HepG2 (cell line): ENCODE measurements around the gene GDAP2. TPM values are rescaled to one million over a fixed set of nuclear protein-coding genes. Genes with fewer than 3 reads are reported as not detected.

Experiments used
- BHLHE40 ChIP-seq: IDR thresholded peaks from 2 replicates; pipeline ENCODE4 v1.6.1; 2011; ENCODE audit warnings: low read length, improper control_type of control experiment
- CBX5 ChIP-seq: sonication (generic); formaldehyde crosslinking; IDR thresholded peaks from 2 replicates; pipeline ENCODE4 v1.4.0; 2020; ENCODE audit warnings: missing genetic modification reagents, borderline replicate concordance
- ELF4 ChIP-seq: sonication (generic); formaldehyde crosslinking; IDR thresholded peaks from 2 replicates; pipeline ENCODE4 v1.5.0; 2020; ENCODE audit warnings: missing genetic modification reagents, mild to moderate bottlenecking, moderate library complexity, borderline replicate concordance
- HMGA1 ChIP-seq: sonication (generic); formaldehyde crosslinking; conservative IDR thresholded peaks from 2 replicates; pipeline ENCODE4 v1.4.0; 2020; ENCODE audit warnings: missing genetic modification reagents
- MTF2 ChIP-seq: sonication (generic); formaldehyde crosslinking; IDR thresholded peaks from 2 replicates; pipeline ENCODE4 v1.5.0; 2020; ENCODE audit warnings: missing genetic modification reagents, borderline replicate concordance
- RAD51 ChIP-seq: fragments of 450-650 bp; IDR thresholded peaks from 2 replicates; pipeline ENCODE4 v1.6.1; 2016; ENCODE audit warnings: borderline replicate concordance
- REL ChIP-seq: sonication (generic); formaldehyde crosslinking; conservative IDR thresholded peaks from 2 replicates; pipeline ENCODE4 v1.8.0; 2022; ENCODE audit warnings: mild to moderate bottlenecking, missing genetic modification reagents, moderate library complexity
- SIX4 ChIP-seq: sonication (generic); formaldehyde crosslinking; IDR thresholded peaks from 2 replicates; pipeline ENCODE4 v1.4.0; 2020; ENCODE audit warnings: missing genetic modification reagents
- SMC3 ChIP-seq: IDR thresholded peaks from 2 replicates; pipeline ENCODE4 v1.6.1; 2011; ENCODE audit warnings: low read length, improper control_type of control experiment
- TCF7L2 ChIP-seq: IDR thresholded peaks from 2 replicates; pipeline ENCODE4 v1.6.1; 2011; ENCODE audit warnings: mild to moderate bottlenecking, low read depth, low read length, moderate library complexity
- ZMAT3 ChIP-seq: sonication (generic); formaldehyde crosslinking; conservative IDR thresholded peaks from 2 replicates; pipeline ENCODE4 v1.7.0; 2021; ENCODE audit warnings: missing genetic modification reagents
- ZMYM2 ChIP-seq: sonication (generic); formaldehyde crosslinking; IDR thresholded peaks from 2 replicates; pipeline ENCODE4 v1.8.0; 2022; ENCODE audit warnings: mild to moderate bottlenecking, missing genetic modification reagents
- ZNF562 ChIP-seq: sonication (generic); formaldehyde crosslinking; IDR thresholded peaks from 2 replicates; pipeline ENCODE4 v1.8.0; 2022; ENCODE audit warnings: missing genetic modification reagents, borderline replicate concordance
- ZNF749 ChIP-seq: sonication (generic); formaldehyde crosslinking; IDR thresholded peaks from 2 replicates; pipeline ENCODE4 v1.8.0; 2022; ENCODE audit warnings: mild to moderate bottlenecking, missing genetic modification reagents, moderate library complexity, borderline replicate concordance
- ZNF83 ChIP-seq: sonication (generic); formaldehyde crosslinking; IDR thresholded peaks from 2 replicates; pipeline ENCODE4 v1.4.0; 2020; ENCODE audit warnings: missing genetic modification reagents, mild to moderate bottlenecking, borderline replicate concordance
- polyA plus RNA-seq, 8 experiments: library from polyadenylated mRNA; depleted of rRNA in 3 of 8; stranded (reverse) in 7 of 8; unstranded in 1 of 8; fragments of >200 nt; fragmentation: Illumina TruSeq in 4 of 8; extraction: Trizol in 4 of 8; gene quantifications; 2 replicates each; pipeline versions ENCODE4 v1.2.1 to v1.2.3, GENCODE V29; 2011 to 2016; ENCODE audit warnings: low read depth in 4 of 8, missing spikeins in 1 of 8, mixed read lengths in 1 of 8; ENCODE audit not compliant: insufficient read depth in 1 of 8
- total RNA-seq, 5 experiments: library from RNA; depleted of rRNA; stranded (reverse); fragments of >200 nt; fragmentation: Illumina TruSeq; extraction: Trizol; gene quantifications; 2 replicates each; pipeline ENCODE4 v1.2.3, GENCODE V29; 2016; ENCODE audit warnings: low read depth in 1 of 5
- TF ChIP-seq, protein P1 (sequence below): sonication (generic); formaldehyde crosslinking; IDR thresholded peaks from 2 replicates; pipeline ENCODE4 v1.8.1; 2023; ENCODE audit warnings: mild to moderate bottlenecking, missing genetic modification reagents
- TF ChIP-seq, protein P2 (sequence below): sonication (generic); formaldehyde crosslinking; IDR thresholded peaks from 2 replicates; pipeline ENCODE4 v1.5.0; 2020; ENCODE audit warnings: missing genetic modification reagents
- TF ChIP-seq, protein P3 (sequence below): sonication (generic); formaldehyde crosslinking; IDR thresholded peaks from 2 replicates; pipeline ENCODE4 v1.4.0; 2020; ENCODE audit warnings: missing genetic modification reagents
- TF ChIP-seq, protein P4 (sequence below): sonication (generic); formaldehyde crosslinking; IDR thresholded peaks from 2 replicates; pipeline ENCODE4 v1.5.0; 2020; ENCODE audit warnings: mild to moderate bottlenecking, missing genetic modification reagents
- TF ChIP-seq, protein P5 (sequence below): sonication (generic); formaldehyde crosslinking; IDR thresholded peaks from 2 replicates; pipeline ENCODE4 v1.4.0; 2020; ENCODE audit warnings: missing genetic modification reagents

The GDAP2 gene
- total and polyA plus RNA-seq, 2 of the 13 experiments (the other 11 are each of a cell fraction or from before 2014, with no cell fraction given): 11.4 to 23.2 TPM

DNA sequence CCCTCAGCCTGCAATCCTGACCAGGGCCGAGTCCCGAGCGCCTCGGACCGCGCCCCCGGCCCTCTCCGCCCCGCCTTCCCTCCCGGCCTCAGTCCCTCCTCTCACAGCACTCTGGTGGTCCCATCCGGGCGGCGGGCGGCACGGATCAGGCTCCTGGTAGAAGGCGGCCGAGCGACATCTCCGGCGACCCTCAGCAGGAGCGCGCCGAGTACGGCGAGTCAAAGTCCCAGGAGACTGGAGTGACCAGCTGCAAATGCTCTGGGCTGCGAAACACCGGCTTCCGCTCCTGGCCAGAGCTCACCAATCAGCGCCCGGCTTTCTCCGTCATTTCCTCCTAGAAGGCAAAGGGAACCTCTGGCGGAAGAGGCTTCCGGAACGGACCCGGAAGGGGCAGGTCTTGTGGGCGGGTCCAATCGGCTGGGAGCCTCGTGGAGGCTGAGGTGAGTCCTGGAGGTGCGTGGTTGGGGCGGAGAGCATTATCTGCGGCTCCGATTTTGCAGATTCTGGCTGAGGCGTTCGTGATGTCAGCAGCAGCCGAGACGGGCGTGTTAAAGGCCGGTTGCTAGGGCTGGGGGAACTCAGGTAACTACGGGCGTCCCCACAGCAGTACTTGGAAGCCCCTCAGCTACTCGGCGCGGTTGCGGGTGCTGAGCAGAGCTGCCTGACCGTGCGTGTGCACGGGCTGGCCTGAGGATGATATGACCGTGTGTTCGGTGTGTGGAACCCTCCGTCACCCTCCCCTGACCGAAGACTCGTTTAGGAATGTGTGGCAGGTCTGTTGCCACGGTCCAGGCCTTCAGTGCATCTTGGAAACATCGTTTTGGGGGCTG lies at the start of gene GDAP2, which contains the start of gene WDR3 (continued):
- TF ChIP-seq BHLHE40 (no peak; the same call in 1 of the 2 replicates), ZNF83 (CRISPR knock-in tag) (no peak), ELF4 (CRISPR knock-in tag) (peak; percentile 79; the same call in 1 of the 2 replicates), HMGA1 (CRISPR knock-in tag) (no peak), SMC3 (no peak), TCF7L2 (no peak), ZMAT3 (CRISPR knock-in tag) (no peak), SIX4 (CRISPR knock-in tag) (no peak), ZNF562 (CRISPR knock-in tag) (no peak), ZMYM2 (CRISPR knock-in tag) (no peak), RAD51 (no peak), CBX5 (no peak), REL (CRISPR knock-in tag) (0 out of 2 replicates have a peak, but pooled peaks have one; percentile 35), ZNF749 (CRISPR knock-in tag) (no peak), MTF2 (no peak)
- TF ChIP-seq, protein P1, sequence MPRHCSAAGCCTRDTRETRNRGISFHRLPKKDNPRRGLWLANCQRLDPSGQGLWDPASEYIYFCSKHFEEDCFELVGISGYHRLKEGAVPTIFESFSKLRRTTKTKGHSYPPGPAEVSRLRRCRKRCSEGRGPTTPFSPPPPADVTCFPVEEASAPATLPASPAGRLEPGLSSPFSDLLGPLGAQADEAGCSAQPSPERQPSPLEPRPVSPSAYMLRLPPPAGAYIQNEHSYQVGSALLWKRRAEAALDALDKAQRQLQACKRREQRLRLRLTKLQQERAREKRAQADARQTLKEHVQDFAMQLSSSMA (CRISPR knock-in tag): no peak
- TF ChIP-seq, protein P2, sequence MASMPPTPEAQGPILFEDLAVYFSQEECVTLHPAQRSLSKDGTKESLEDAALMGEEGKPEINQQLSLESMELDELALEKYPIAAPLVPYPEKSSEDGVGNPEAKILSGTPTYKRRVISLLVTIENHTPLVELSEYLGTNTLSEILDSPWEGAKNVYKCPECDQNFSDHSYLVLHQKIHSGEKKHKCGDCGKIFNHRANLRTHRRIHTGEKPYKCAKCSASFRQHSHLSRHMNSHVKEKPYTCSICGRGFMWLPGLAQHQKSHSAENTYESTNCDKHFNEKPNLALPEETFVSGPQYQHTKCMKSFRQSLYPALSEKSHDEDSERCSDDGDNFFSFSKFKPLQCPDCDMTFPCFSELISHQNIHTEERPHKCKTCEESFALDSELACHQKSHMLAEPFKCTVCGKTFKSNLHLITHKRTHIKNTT (CRISPR knock-in tag): no peak
- TF ChIP-seq, protein P3, sequence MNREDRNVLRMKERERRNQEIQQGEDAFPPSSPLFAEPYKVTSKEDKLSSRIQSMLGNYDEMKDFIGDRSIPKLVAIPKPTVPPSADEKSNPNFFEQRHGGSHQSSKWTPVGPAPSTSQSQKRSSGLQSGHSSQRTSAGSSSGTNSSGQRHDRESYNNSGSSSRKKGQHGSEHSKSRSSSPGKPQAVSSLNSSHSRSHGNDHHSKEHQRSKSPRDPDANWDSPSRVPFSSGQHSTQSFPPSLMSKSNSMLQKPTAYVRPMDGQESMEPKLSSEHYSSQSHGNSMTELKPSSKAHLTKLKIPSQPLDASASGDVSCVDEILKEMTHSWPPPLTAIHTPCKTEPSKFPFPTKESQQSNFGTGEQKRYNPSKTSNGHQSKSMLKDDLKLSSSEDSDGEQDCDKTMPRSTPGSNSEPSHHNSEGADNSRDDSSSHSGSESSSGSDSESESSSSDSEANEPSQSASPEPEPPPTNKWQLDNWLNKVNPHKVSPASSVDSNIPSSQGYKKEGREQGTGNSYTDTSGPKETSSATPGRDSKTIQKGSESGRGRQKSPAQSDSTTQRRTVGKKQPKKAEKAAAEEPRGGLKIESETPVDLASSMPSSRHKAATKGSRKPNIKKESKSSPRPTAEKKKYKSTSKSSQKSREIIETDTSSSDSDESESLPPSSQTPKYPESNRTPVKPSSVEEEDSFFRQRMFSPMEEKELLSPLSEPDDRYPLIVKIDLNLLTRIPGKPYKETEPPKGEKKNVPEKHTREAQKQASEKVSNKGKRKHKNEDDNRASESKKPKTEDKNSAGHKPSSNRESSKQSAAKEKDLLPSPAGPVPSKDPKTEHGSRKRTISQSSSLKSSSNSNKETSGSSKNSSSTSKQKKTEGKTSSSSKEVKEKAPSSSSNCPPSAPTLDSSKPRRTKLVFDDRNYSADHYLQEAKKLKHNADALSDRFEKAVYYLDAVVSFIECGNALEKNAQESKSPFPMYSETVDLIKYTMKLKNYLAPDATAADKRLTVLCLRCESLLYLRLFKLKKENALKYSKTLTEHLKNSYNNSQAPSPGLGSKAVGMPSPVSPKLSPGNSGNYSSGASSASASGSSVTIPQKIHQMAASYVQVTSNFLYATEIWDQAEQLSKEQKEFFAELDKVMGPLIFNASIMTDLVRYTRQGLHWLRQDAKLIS (CRISPR knock-in tag): no peak
- TF ChIP-seq, protein P4, sequence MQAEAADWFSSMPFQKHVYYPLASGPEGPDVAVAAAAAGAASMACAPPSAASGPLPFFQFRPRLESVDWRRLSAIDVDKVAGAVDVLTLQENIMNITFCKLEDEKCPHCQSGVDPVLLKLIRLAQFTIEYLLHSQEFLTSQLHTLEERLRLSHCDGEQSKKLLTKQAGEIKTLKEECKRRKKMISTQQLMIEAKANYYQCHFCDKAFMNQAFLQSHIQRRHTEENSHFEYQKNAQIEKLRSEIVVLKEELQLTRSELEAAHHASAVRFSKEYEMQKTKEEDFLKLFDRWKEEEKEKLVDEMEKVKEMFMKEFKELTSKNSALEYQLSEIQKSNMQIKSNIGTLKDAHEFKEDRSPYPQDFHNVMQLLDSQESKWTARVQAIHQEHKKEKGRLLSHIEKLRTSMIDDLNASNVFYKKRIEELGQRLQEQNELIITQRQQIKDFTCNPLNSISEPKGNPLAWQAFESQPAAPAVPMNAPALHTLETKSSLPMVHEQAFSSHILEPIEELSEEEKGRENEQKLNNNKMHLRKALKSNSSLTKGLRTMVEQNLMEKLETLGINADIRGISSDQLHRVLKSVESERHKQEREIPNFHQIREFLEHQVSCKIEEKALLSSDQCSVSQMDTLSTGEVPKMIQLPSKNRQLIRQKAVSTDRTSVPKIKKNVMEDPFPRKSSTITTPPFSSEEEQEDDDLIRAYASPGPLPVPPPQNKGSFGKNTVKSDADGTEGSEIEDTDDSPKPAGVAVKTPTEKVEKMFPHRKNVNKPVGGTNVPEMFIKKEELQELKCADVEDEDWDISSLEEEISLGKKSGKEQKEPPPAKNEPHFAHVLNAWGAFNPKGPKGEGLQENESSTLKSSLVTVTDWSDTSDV (CRISPR knock-in tag): peak; percentile 78; the same call in 1 of the 2 replicates
- TF ChIP-seq, protein P5, sequence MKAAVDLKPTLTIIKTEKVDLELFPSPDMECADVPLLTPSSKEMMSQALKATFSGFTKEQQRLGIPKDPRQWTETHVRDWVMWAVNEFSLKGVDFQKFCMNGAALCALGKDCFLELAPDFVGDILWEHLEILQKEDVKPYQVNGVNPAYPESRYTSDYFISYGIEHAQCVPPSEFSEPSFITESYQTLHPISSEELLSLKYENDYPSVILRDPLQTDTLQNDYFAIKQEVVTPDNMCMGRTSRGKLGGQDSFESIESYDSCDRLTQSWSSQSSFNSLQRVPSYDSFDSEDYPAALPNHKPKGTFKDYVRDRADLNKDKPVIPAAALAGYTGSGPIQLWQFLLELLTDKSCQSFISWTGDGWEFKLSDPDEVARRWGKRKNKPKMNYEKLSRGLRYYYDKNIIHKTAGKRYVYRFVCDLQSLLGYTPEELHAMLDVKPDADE (CRISPR knock-in tag): no peak
